Caco-2 (cell line): ENCODE measurements around the gene CAMSAP1. TPM values are rescaled to one million over a fixed set of nuclear protein-coding genes. Genes with fewer than 3 reads are reported as not detected.

ENCODE experiments used
- BruUV-seq: library from RNA; stranded (reverse); fragments of 400-500 nt; replicated peaks from 2 replicates; lab custom pipeline; 2021; lab: Mats Ljungman, UMichigan
- CTCF ChIA-PET: fragments of 300-600 bp; sonication (Branson Sonifier 250); formaldehyde crosslinking; loops from one replicate; lab custom pipeline; 2022; ENCODE audit warnings: antibody characterized with exemption; lab: Charles Lee
- POLR2A ChIA-PET: fragments of 300-600 bp; sonication (Branson Sonifier 250); formaldehyde crosslinking; loops from one replicate; lab custom pipeline; 2022; ENCODE audit warnings: antibody characterized with exemption; lab: Charles Lee
- DNase-seq, 2 experiments: peaks; one replicate each; pipeline versions ENCODE4 v3.0.0 to v3.0.0-alpha.2; 2020 to 2022
- H3K27me3 ChIP-seq: replicated peaks from 2 replicates; pipeline ENCODE4 v1.6.0; 2011; ENCODE audit warnings: low read length; ENCODE audit not compliant: control insufficient read depth, insufficient read depth
- H3K36me3 ChIP-seq: 2 replicates; pipeline ENCODE4 v1.5.1; 2011; ENCODE audit warnings: low read length; ENCODE audit not compliant: control insufficient read depth, insufficient read depth
- H3K4me1 ChIP-seq: fragments of 250-450 bp; sonication (Bioruptor Pico); 2 replicates; pipeline ENCODE4 v1.5.1; 2020; ENCODE audit warnings: mild to moderate bottlenecking
- H3K4me3 ChIP-seq: 2 replicates; pipeline ENCODE4 v1.5.1; 2011; ENCODE audit warnings: low read depth, mild to moderate bottlenecking, control low read depth, low read length
- H3K9me3 ChIP-seq: fragments of 250-450 bp; sonication (Bioruptor Pico); 2 replicates; pipeline ENCODE4 v1.5.1; 2020; ENCODE audit warnings: mild to moderate bottlenecking, moderate library complexity
- H3K27ac Mint-ChIP-seq: one replicate; pipeline ENCODE4 v1.8.0; 2022; ENCODE audit warnings: mixed read lengths; ENCODE audit not compliant: unreplicated experiment
- H3K27me3 Mint-ChIP-seq: one replicate; pipeline ENCODE4 v1.8.0; 2022; ENCODE audit warnings: mixed read lengths; ENCODE audit not compliant: insufficient read depth, unreplicated experiment
- H3K36me3 Mint-ChIP-seq: one replicate; pipeline ENCODE4 v1.8.0; 2022; ENCODE audit warnings: mild to moderate bottlenecking, mixed read lengths; ENCODE audit not compliant: insufficient read depth, unreplicated experiment
- H3K4me1 Mint-ChIP-seq: one replicate; pipeline ENCODE4 v1.8.0; 2022; ENCODE audit warnings: low read depth, mixed read lengths; ENCODE audit not compliant: unreplicated experiment
- H3K4me3 Mint-ChIP-seq: one replicate; pipeline ENCODE4 v1.8.0; 2022; ENCODE audit warnings: mild to moderate bottlenecking, moderate library complexity, mixed read lengths; ENCODE audit not compliant: unreplicated experiment
- H3K9me3 Mint-ChIP-seq: one replicate; pipeline ENCODE4 v1.8.0; 2022; ENCODE audit warnings: mixed read lengths; ENCODE audit not compliant: unreplicated experiment
- CTCF ChIP-seq, 2 experiments: fragments of 200-600 bp in 1 of 2; IDR thresholded peaks; 1 replicate in 1 of 2; 2 replicates in 1 of 2; pipeline versions ENCODE4 v1.5.1 to v1.8.0; 2011 to 2022; ENCODE audit warnings: antibody characterized with exemption in 1 of 2, control low read depth in 1 of 2, inconsistent platforms in 1 of 2, low read depth in 1 of 2, low read length in 1 of 2, mild to moderate bottlenecking in 1 of 2, moderate library complexity in 1 of 2; ENCODE audit not compliant: insufficient read depth in 1 of 2, severe bottlenecking in 1 of 2, unreplicated experiment in 1 of 2
- intact Hi-C: fragments of 100-400 bp; cut with micrococcal nuclease; formaldehyde crosslinking; loops from one replicate; pipeline ENCODE4 v1.10.0; 2022; ENCODE audit not compliant: unreplicated experiment
- total RNA-seq: library from RNA; stranded (reverse); gene quantifications from 2 replicates; pipeline ENCODE4 v1.2.3, GENCODE V29; 2022

CAMSAP1 gene
- total RNA-seq, 1 experiment from 2014 or later = 31.3 TPM

- no peak overlapping the region for H3K27ac Mint-ChIP-seq
- H3K36me3 Mint-ChIP-seq = peaks cover 4% of the 10 kb centered on the region
- ChIA-PET POLR2A (no interaction called here), CTCF (no interaction called here)
- Histone ChIP-seq H3K4me1 (peaks cover 8% of the 10 kb centered on the region; the same call in 1 of the 2 replicates), H3K9me3 (no peaks in the 10 kb centered on the region), H3K27me3 (no peaks in the 10 kb centered on the region), H3K4me3 (no peak overlapping the region), H3K36me3 (no peaks in the 10 kb centered on the region)
- DNase-seq = no peak
- H3K27me3 Mint-ChIP-seq = no peaks in the 10 kb centered on the region
- H3K4me3 Mint-ChIP-seq = no peak overlapping the region
- no TSS peak for BruUV-seq
- no peaks in the 10 kb centered on the region for H3K4me1 Mint-ChIP-seq
- no peak for TF ChIP-seq CTCF (IDR thresholded peaks at IDR 0.05; ENCODE audit: insufficient read depth in 1 of 2, low read depth in 1 of 2, low read length in 1 of 2, severe bottlenecking in 1 of 2, unreplicated experiment in 1 of 2)
- H3K9me3 Mint-ChIP-seq = no peaks in the 10 kb centered on the region
- intact Hi-C loops = no loop called here
These were observed 114.8 kb downstream of the CAMSAP1 start for GRCh38 chr9:135792268-135793128.

GRCh38 chr9:135791431-135792267, 115.7 kb downstream of the CAMSAP1 start:
- BruUV-seq = no TSS peak
- CTCF ChIA-PET = no interaction called here
- no peak overlapping the region for H3K4me3 Mint-ChIP-seq

More at GRCh38 chr9:135791431-135792267, 115.7 kb downstream of the CAMSAP1 start:
- Histone ChIP-seq H3K27me3 (no peaks in the 10 kb centered on the region), H3K4me1 (peaks cover 8% of the 10 kb centered on the region; the same call in 1 of the 2 replicates), H3K9me3 (no peaks in the 10 kb centered on the region), H3K36me3 (no peaks in the 10 kb centered on the region), H3K4me3 (no peak overlapping the region)
- no peaks in the 10 kb centered on the region for H3K4me1 Mint-ChIP-seq
- no peaks in the 10 kb centered on the region for H3K9me3 Mint-ChIP-seq
- intact Hi-C loops = no loop called here
- H3K27ac Mint-ChIP-seq = no peak overlapping the region
- POLR2A ChIA-PET = interaction anchor here (0.6 kb wide), 1 partner anchor 76 kb away, joined by 5 read pairs; no protein-coding TSS in a partner anchor
- DNase-seq = no peak
- TF ChIP-seq CTCF (IDR thresholded peaks at IDR 0.05; ENCODE audit: insufficient read depth in 1 of 2, low read depth in 1 of 2, low read length in 1 of 2, severe bottlenecking in 1 of 2, unreplicated experiment in 1 of 2) = no peak
- H3K27me3 Mint-ChIP-seq = no peaks in the 10 kb centered on the region
- no peaks in the 10 kb centered on the region for H3K36me3 Mint-ChIP-seq
